Fibroblast of pulmonary artery (primary cell): ENCODE results near the gene INPP4B.
A peak's percentile ranks its signal among the peaks of the same experiment; 100 is the strongest.

ENCODE experiments used
- DNase-seq: peaks from one replicate; pipeline ENCODE4 v3.0.0-alpha.2; 2010; ENCODE audit warnings: low read depth
- H3K4me3 ChIP-seq: replicated peaks from 2 replicates; pipeline ENCODE4 v1.5.1; 2011; ENCODE audit warnings: low read depth, mild to moderate bottlenecking, control low read depth, low read length, moderate library complexity
- CTCF ChIP-seq: IDR thresholded peaks from 2 replicates; pipeline ENCODE4 v1.5.1; 2011; ENCODE audit warnings: mild to moderate bottlenecking, control low read depth, low read length, inconsistent platforms; ENCODE audit errors: missing control alignments

Gene INPP4B

GRCh38 chr4:142826503-142827241 is 19.4 kb downstream of the INPP4B start:
- H3K4me3 ChIP-seq, result no peak overlapping the region
- TF ChIP-seq CTCF, result no peak
- DNase-seq, result no peak

- no peak for TF ChIP-seq CTCF
- H3K4me3 ChIP-seq, result no peak overlapping the region
- peak; percentile 36 for DNase-seq
Measured at GRCh38 chr4:142824368-142824767, 21.7 kb downstream of the INPP4B start.

GRCh38 chr4:142823796-142824195 is 22.3 kb downstream of the INPP4B start:
- no peak for DNase-seq
- TF ChIP-seq CTCF, result no peak
- H3K4me3 ChIP-seq, result no peak overlapping the region

- no peak for TF ChIP-seq CTCF
- peak; percentile 10 for DNase-seq
- H3K4me3 ChIP-seq, result no peak overlapping the region
Measured at GRCh38 chr4:142818476-142818875, 27.6 kb downstream of the INPP4B start.

- H3K4me3 ChIP-seq, result peak overlapping the region; percentile 3
- no peak for TF ChIP-seq CTCF
- DNase-seq, result peak; percentile 80
Measured at GRCh38 chr4:142818031-142818430, 28.1 kb downstream of the INPP4B start.

- no peak for TF ChIP-seq CTCF
- DNase-seq, result peak; percentile 93
- H3K4me3 ChIP-seq, result no peak overlapping the region
Measured at GRCh38 chr4:142817442-142817841, 28.7 kb downstream of the INPP4B start.

GRCh38 chr4:142815834-142816233 is 30.3 kb downstream of the INPP4B start:
- TF ChIP-seq CTCF, result no peak
- peak; percentile 79 for DNase-seq
- H3K4me3 ChIP-seq, result no peak overlapping the region
